ENCODE results near the gene RBM7.

The RBM7 gene

DNA sequence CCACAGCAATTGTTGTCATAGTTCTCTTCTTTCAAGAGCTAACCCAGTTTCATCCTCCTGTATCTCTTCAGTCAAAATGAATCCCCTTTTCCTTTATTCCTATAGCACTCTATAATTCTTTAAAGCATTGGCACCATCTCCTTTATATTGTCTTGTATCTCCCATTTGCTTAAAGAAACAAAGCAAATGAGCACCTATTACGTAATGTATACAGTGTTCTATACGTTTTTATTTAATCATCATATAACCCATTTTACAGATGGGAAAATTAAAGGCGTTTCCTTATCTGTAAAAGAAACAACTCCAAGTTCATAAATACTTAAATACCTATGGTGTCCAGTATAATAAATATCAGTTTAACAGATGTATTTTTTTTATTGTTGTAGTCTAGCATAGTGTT, 32.4 kb downstream of the RBM7 start:
- no peak for DNase-seq (ENCODE audit: low spot score)
- no peak for TF ChIP-seq CTCF (IDR thresholded peaks at IDR 0.05; ENCODE audit: borderline replicate concordance, control extremely low read depth, extremely low read depth, insufficient read depth, missing control alignments)
- in situ Hi-C loops (cut with MboI; ENCODE audit: low sequenced_read_pairs, unreplicated experiment): no loop called here

- no peak for TF ChIP-seq CTCF (IDR thresholded peaks at IDR 0.05; ENCODE audit: borderline replicate concordance, control extremely low read depth, extremely low read depth, insufficient read depth, missing control alignments)
- no peak for DNase-seq (ENCODE audit: low spot score)
- in situ Hi-C loops (cut with MboI; ENCODE audit: low sequenced_read_pairs, unreplicated experiment): no loop called here
These were observed 32.9 kb downstream of the RBM7 start for GRCh38 chr11:114433376-114433775.

DNA sequence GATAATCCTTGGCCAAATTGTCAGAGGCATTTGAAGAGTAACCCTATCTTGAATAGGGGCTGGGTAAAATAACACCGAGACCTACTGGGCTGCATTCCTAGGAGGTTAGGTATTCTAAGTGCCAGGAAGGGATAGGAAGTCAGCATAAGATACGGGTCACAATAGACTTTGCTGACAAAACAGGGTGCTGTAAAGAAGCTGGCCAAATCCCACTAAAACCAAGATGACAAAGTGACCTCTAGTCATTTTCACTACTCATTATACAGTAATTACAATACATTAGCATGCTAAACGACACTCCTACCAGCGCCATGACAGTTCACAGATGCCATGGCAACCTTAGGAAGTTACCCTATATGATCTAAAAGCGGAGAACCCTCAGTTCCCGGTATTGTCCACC, 37.8 kb downstream of the RBM7 start:
- in situ Hi-C loops (cut with MboI; ENCODE audit: low sequenced_read_pairs, unreplicated experiment): no loop called here
- no peak for DNase-seq (ENCODE audit: low spot score)
- TF ChIP-seq CTCF (IDR thresholded peaks at IDR 0.05; ENCODE audit: borderline replicate concordance, control extremely low read depth, extremely low read depth, insufficient read depth, missing control alignments): no peak

DNA sequence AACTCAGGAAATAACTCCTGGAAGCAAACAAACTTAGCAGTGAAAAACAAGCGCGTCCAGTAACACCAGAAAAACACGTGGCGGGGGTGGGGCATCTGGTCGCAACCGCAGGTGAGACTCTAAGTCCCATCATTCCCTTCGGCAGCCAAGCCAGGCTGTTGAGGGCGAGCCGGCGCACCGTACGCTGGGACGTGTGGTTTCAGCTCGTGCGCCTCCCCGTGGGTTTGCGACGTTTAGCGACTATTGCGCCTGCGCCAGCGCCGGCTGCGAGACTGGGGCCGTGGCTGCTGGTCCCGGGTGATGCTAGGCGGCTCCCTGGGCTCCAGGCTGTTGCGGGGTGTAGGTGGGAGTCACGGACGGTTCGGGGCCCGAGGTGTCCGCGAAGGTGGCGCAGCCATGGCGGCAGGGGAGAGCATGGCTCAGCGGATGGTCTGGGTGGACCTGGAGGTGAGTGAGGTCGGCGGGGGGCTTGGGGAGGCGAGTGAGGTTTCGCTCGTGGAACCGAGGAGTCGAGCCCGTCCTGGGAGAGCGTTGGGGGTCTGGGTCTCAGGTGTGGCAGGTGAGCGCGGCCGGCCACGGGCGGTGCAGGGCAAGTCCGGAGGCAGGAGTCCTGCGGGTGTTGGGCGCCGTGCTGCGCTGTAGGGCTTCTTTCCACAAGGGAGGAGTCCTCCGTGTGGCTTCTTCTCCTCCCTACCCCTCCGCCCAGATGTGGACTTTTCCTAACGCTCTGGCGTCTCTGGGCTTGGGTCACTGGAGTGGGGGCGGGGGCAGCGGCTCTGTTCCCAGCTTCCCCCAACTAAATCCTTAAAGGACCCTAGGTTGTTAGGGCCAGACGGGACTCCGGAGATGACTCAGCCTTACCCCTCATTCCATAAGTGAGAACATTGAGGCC, 39.0 kb downstream of the RBM7 start, which contains the start of gene REXO2:
TSS of gene REXO2 (plus strand) at position 239 of the 892 bp plus-strand sequence. CDS start at position 301, 62 bp downstream.
- DNase-seq (ENCODE audit: low spot score): peak; percentile 95
- in situ Hi-C loops (cut with MboI; ENCODE audit: low sequenced_read_pairs, unreplicated experiment): no loop called here
- peak; percentile 23 for TF ChIP-seq CTCF (IDR thresholded peaks at IDR 0.05; ENCODE audit: borderline replicate concordance, control extremely low read depth, extremely low read depth, insufficient read depth, missing control alignments)

GRCh38 chr11:114440121-114440860, 39.8 kb downstream of the RBM7 start:
- in situ Hi-C loops (cut with MboI; ENCODE audit: low sequenced_read_pairs, unreplicated experiment): no loop called here
- TF ChIP-seq CTCF (IDR thresholded peaks at IDR 0.05; ENCODE audit: borderline replicate concordance, control extremely low read depth, extremely low read depth, insufficient read depth, missing control alignments): no peak
- no peak for DNase-seq (ENCODE audit: low spot score)

GRCh38 chr11:114440971-114441763, 40.7 kb downstream of the RBM7 start:
- no peak for DNase-seq (ENCODE audit: low spot score)
- TF ChIP-seq CTCF (IDR thresholded peaks at IDR 0.05; ENCODE audit: borderline replicate concordance, control extremely low read depth, extremely low read depth, insufficient read depth, missing control alignments): no peak
- in situ Hi-C loops (cut with MboI; ENCODE audit: low sequenced_read_pairs, unreplicated experiment): no loop called here
